ENCODE measurements around the gene VAT1L. TPM values are rescaled to one million over a fixed set of nuclear protein-coding genes. Genes with fewer than 3 reads are reported as not detected.

VAT1L gene
- polyA plus RNA-seq, 10 donors: 1.9 to 14.0 (median 8.1) TPM

DNA sequence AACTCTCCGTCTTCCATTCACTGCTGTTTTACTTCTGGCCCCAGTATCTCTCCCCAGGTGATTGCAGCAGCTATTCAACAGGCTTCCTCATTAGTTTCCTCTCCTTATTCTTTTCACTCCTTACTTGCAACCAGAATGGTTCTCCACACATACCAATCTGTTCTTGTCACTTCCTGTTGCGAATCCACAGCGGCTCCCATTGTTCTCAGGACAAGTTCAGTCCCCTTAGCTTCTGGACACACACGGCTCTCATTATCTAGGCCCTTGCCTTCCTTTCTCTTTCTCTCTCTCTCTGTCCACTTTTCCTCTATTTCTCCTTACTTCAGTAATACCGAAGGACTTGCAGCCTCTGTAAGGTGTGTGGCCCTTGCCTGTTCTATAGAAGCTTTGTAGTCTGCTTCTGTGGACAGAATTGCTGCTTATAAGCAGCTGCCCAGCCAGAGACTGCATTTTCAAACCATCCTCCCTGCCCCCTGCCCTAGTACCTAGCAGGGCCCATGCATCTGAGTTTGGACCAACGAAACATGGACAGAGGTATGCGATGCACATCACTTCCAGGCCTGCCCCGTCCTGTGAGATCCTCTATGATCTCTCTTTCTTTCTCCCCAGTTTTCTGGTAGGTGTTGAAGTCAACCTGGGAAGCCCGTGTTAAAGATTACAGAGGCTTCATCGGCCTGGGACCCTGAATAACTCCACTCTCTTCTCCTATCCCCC, 45.7 kb downstream of the VAT1L start:
- peak in 2 of 3 donors; percentile 55 to 76 for DNase-seq

DNA sequence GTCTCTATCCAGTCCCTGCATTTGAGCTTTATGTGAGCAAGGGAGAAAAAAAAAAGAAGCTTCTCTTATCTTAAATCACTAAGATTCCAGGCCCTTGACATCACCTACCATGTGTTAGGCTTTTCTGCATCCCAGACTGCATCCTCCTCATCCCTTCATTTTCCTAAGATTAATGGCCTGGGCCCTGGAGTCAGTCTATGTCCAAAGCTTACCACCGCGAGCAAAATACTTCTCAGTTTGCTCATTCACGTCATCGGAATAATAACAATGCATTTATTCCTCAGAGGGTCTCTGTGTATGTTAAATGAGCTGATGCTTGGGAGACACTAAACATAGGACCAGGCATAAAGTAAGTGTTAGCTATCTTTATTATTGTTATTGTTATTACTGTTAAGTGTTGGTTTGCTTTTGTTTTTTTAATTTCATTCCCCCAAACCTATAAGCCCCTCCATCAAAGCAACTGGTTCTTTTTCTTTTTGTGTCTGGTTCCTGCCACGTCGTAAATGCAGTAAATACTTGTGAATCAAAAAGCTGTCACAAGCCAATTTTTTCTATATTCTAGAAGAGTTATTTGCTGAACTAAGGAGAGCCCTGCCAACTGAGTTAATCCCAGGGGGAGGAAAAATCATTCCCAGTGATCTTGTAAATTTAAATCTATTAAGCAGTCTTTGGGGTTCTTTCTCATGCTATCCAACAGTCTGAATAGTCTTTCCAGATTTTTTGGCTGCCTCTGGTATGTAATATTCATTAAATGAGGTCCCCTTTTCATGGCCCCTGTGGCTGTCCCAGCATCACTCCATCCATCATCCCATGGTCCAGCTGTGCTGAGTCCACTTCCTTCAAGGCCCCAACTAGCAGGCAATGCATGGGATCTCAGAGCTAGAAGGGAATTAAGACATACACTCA, 46.5 kb downstream of the VAT1L start:
- DNase-seq: peak; percentile 78 to 91 (median 91)

DNA sequence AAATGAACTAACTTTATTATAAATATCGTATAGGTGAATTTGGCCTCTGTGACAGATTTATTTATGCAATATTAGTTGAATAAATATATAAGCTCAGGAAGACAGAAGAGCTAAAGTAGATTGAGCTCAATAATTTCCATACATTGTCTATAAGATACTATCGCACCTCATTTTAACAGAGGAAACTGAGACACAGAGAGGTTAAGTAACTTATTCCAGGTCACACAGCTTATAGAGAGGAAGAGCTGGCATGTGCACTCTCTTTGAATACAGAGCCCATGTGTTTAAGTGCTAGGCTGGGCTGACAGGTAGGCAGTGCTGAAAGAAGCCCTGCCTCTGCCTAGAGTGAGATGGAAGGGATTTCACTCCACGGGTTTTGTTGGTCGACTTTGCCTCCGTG, 48.4 kb downstream of the VAT1L start:
- DNase-seq: no peak

DNA sequence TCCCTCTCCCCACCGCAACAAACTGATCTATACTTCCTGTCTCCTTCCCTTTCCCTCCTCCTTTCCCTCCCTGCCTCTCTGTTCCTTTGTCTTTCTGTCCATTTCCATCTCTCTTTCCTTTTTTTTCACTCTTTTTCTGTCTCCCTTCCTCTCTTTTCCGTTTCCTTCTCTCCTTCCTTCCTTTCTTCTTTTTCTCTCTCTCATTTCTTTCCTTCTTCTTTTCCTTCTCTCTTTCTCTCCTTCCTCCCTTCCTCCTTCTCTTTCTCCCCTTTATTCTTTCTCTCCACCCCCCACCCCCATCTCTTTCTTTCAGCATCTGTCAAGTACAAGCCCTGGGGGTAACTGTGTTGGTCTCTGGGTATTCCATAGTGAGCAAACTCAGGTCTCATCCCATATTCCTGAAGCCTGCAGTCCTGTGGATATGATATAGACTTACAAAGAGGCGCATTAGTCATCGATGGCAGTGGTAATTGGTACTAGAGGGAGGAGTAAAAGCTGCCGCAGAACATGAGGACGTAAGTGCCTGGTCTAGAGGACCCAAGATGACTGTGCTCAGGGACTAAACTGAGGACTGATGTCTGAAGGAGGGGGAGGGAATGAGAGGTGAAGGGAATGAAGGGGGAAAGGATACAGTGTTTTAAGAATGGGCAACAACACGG, 50.4 kb downstream of the VAT1L start:
- DNase-seq: no peak

DNA sequence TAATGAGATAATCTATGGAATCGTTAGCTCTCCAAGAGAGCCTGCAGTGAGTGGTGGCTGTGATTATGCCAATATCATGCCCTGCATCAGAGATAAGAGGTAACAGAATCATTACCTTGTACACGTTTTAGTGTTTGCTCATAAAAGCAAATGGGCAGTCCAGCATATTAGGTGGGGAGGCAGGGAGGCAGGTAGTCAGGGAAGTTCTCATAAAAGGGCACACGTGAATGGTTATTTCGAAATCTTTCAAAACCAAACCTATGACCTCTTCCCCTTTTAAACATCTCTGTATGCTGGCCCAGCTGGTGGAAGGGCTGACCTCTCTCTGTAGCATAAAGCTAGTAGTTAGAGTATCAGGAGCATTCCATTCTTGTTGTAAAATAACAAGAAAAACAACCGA, 51.7 kb downstream of the VAT1L start:
- no peak for DNase-seq

DNA sequence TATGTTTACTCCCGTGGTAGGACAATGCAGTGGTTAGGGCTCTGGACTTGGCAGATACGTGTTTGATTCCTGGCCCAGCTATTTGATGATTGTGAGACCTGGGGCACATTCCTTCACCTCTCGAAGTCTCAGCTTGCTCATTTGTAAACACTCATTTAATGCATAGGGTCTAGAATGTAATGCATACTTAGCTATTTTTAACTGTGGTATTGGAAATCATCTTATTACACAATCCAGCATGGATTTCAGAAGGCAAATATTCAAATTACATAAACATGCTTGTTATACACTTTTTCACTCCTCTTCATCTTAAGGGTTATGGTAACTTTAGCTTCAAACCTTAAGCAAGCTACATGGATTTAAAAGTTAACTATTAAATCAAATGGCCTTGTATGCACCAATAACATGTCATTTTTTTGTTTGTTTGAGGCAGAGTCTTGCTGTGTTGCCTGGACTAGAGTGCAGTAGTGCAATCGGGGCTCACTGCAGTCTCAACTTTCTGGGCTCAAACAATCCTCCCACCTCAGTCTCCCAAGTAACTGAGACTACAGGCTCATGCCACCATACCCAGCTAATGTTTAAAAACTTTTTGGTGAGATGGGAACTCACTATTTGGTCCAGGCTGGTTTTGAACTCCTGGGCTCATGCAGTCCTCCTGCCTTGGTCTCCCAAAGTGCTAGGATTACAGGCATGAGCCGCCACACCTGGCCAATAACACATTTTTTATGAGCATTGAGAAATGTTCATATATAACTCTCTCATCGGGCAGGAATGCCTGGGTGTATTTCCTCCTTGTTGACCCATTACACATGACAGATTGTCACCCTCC, 52.5 kb downstream of the VAT1L start:
- DNase-seq: peak in 1 of 3 donors; percentile 40

DNA sequence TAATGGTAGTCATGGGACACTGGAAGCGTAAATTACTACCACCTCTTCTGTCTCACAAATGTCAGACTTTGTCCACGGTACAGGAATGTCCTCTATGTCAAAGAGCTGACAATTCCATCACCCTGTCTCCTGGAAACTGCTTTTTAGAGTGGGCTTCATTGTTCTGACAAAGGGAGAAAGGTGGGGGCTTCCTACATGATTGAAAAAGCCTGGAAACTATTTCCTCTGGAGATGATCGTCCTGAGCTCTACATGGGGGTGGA, 53.1 kb downstream of the VAT1L start:
- no peak for DNase-seq

DNA sequence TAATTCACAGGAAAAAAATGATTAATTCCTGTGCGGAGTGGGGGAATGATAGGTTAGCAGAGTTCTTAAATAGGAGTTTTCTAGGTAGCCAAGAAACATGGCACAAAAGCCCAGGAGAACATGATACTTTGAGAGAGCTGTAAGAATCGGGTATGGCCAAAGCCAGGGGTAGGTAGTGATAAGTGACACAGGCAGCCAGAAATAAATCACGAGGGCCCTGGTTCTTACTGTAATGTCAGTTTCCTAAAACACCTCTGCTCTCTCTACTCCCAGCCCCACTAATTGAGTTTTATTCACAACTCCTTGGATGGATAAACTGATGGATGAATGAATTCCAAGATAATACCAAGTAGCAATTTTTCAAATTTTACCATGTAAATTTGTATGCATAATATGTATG, 54.1 kb downstream of the VAT1L start:
- no peak for DNase-seq

DNA sequence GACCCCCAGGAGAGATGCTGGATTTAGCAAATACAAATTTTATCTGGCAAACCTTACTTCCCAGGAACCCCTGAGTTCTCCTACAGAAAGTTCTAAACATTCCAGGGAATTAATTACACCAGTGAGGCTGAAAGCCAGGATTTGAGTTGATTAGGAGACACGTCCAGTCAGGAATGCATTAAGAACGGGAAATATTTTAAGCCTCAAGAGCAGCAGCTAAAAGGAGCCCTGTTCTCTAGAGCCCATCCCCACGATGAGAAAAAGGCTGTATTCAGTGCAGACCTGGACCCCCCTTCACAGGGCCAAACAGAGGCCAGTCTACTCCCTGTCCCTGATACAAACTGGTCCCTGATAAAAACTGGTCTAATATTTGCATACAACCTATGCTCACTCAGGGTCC, 55.0 kb downstream of the VAT1L start:
- DNase-seq: no peak

DNA sequence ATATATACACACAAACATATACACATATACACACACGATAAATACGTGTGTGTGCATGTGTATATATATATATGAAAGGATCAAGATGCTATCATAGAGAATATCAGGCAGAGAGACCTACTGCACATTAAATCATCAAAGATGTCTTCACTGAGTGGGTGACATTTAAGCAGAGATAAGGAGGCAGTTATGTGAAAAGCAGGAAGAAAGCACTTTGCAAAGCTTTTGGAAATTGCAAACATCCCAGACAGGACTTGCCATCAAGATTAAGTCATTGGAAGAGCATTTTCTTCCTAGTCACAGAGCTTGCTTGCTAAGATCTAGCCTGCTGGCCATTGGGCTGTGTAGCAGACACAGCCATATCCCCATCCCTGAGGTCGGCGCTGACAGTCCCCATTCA, 56.4 kb downstream of the VAT1L start:
- DNase-seq: no peak

DNA sequence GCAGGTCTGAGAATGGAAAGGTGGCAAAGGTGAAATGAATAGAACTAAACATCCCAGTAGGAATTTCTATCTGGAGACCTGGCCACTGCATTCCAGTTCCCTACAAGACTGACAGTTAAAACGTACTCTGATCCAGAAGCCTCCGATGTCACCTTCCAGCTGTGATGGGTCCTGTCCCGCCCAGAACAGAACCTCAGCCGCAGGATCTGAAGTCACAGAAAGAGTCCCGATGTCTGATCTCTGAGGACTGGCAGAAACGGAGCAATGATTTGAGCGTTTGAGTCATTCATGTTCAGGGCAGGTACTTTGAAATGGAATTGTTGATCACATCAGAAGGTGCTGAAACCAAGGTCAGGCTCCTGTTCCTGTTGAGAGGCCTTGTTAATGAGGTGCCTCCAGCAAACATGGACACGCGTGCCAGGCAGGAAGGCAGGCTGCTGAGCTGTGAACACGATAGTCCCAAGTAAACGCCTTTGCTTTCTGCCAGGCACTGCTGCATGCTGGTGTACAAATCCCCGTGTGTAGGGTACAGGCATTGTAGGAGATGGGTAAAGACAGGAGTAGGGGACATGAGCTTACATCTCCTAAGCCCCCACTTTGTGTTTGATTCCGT, 61.4 kb downstream of the VAT1L start:
- DNase-seq: no peak

DNA sequence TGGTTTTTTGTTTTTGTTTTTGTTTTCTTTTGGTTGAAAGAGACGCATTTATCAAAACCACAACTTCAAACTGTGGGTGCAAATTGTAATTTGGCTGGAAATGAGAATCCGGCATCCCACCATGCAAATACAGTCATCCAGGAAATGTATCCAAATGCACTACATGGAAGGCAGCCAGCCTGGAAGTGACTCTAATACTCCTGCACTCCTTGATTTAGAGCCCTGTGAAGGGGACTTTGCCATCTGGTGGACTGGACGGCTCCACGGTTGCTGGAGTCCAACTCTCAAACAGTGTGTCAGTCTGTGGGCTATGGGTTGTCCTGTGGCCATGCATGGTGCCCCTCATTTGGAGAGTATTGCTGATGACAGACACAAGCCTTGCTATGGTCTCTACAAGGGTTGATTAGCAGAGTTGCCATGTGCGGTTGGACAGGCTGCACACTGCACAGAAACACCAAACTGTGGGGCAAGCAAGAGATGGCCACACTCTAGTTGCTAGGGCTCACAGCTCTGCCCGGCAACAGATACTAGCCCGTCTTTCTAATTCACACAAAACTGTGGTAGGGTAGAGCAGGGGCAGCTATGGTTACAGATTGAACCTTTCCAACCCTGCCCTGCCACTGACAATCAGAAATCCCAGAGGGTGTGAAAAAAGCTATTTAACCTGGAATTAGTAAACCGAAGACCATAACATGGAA, 62.4 kb downstream of the VAT1L start:
- DNase-seq: no peak

DNA sequence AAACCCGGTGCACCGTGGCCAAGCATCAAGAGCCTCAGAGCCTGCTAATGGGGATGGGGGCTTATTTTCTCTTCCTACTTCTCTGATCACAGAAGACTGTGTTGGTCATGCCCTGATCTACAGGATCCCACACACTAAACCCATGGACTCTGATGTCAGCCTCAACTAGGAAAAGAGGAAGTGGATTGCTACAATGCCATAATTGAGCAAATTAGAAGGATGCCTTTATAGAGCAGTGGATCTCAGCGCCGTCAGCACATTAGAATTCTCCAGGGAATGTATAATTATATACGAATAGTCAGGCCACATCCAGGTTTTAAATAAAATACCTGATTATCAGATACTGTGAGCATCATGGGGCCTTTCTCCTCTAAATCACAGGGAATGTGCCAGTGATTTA, 64.8 kb downstream of the VAT1L start:
- DNase-seq: no peak

DNA sequence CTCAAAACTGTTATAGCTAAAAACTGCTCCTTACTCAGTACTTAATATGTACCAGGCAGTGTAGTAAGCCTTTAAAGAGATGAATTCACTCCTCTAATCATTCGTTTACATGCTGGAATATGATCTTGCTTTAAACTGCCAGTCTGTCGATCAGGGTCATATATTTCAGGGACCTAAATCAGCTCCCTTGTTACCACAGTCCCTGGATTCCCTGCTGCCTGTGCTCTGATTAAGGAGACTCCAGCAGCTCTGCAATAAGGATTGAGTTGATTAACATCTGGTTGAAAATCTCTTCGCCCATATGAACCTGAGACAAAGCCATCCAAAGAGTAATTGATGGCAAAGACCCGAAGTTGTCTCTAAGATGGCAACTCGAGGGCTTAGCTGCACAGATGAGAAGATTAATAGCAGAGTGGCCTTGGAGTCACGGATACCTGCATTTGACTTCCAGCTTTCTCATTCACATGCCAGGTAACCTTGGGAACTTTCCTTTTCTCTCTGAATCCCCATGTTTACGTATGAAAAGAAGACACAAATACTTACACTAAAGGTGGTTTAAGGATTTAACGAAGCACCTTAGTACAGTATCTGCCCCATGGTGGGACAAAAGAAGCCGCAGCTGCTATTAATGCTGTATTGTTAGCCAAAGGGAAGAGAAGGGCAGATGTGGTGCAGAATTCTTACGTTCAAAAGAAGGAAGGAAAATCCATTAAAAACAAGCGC, 68.2 kb downstream of the VAT1L start:
- no peak for DNase-seq

DNA sequence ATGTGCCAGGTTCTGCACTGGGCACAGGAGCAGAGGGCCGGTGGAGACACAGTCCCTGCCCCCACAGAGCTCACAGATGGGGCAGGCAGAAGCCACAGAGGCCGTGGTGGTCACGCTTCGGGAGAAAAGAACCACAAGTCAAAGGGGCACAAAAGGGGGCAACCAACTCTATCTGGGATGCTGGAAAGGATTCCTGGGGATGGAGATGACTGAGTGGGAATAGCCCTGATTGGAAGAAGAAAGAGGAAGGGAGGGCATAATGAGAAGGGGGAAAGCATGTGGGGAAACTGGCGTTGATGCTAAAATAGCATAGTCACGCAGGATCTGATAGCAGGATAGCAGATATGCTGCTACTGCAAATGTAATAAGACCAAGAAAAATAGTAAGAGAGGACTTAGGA, 69.7 kb downstream of the VAT1L start:
- no peak for DNase-seq

DNA sequence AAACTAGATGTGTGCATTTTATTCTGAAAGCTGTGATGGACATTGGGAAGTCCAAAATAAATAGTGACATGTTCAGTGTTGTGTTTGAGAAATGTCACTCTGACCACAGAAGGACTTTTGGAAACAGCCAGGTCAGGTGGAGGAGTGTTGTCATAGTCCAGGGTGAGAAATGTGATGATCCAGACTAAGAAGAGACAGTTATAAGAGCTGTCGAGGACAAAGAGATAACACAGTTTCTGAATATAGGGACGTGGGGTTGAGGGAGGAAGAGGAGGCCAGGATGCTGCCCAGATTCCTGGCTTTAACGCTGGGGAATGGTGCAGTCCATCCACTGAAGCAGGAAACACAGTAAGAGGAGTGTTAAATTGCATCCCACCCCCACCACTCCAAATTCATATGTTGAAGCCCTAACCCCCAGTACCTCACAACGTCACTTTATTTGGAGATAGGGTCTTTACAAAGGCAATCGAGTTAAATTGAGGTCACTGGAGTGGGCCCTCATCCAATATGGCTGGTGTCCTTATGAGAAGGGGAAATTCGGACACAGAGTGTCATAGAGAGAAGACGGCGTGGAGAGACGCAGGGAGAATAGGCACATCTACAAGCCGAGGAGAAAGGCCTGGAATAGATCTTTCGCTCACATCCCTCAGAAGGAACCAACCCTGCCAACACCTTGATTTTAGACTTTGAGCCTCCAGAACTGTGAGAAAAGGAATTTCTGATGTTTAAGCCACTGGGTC, 71.3 kb downstream of the VAT1L start:
- no peak for DNase-seq

DNA sequence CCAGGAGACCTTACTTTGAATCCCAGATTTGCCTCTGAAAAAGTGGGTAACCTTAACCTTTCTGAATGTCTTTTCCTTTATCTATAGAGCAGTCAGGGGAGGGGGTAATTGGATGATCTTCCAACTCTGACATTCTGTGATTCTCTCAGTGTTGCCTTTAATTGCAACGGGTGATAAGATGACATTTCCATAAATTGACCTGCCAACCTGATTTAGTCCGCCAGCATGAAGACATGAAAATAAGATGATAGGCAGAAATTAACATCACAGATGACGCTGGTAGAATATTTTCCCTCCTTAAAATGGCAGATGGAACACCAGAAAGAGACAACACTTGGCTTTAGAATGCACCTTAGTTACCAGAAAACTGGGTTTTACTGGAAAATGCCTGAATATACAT, 72.6 kb downstream of the VAT1L start:
- no peak for DNase-seq

DNA sequence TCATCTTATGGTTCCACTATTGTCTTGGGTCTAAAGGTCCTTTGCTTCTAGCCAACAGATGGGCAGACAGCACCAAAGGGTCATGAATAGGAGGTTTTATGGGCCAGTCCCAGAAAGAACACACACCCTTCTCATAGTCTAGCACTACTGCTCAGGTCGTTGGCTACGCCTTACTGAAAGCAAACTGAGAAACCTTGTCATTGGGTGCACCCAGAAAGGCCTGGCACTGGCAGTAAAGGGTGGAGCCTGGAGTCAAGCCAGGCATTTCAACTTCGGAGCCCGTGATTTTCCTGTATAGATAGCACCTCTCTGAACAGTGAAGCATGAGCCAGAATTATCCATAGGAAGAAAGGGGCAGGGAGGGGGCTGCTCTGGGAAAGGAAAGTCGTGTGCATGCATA, 74.9 kb downstream of the VAT1L start:
- DNase-seq: no peak

DNA sequence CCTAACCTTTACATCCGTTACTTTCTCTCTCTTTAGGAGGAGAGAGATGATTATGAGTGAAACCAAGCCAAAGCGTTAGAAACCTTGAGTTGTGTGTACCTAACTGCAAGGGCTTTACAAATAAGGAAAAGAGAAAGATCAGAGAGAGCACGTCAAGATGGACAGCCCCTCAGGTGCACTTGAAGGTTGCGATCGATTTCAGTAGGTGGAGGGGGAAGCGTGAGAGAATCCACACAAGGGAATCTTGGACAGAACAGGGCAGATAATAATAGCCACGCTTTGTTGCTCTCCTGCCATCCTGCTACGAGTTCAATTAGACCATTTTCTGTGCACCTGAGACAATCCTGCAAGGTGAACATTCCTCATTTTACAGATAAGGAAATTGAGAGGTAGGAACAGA, 78.4 kb downstream of the VAT1L start:
- DNase-seq: no peak

DNA sequence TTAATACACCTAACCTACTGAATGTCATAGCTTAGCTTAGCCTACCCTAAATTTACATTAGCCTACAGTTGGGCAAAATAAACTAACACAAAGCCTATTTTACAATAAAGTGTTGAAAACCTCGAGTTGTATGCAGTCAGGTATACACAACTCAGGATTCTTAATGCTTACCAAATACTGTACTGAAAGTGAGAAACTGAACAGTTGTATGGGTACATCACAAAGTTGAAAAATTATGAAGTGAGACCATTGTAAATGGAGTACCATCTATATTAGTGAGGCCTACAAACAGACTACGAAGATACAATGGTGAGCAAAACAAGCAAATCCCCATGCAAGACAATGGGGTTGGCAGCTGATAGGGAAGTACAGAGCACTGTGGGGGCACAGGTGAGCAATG, 79.7 kb downstream of the VAT1L start:
- no peak for DNase-seq

All from muscle of back (tissue), 11 donors.